DOHH2 (cell line): Measurements from ENCODE around the gene ALPG.
"Not testable (repeated sequence)": the region's sequence is repeated elsewhere in the genome, so short reads cannot be mapped to it uniquely, and the experiment has no call there.

Experiments used
- CTCF ChIP-seq: fragments of 200-600 bp; sonication (generic); IDR thresholded peaks from one replicate; pipeline ENCODE4 v1.5.1; 2014; ENCODE audit warnings: antibody characterized with exemption, mild to moderate bottlenecking, low read depth, low read length; ENCODE audit not compliant: poor library complexity, severe bottlenecking
- EZH2phosphoT487 ChIP-seq: fragments of 200-600 bp; sonication (generic); IDR thresholded peaks from 2 replicates; pipeline ENCODE4 v1.6.1; 2017; ENCODE audit warnings: borderline replicate concordance, mild to moderate bottlenecking, antibody characterized with exemption, low read length, moderate library complexity, mixed read lengths

GRCh38 chr2:232394431-232394830, 12.2 kb upstream of the ALPG start:
- TF ChIP-seq CTCF, EZH2phosphoT487: not testable (repeated sequence)
